Keratinocyte (primary cell): ENCODE results near the gene VN1R4.
"Not testable (repeated sequence)": the region's sequence is repeated elsewhere in the genome, so short reads cannot be mapped to it uniquely, and the experiment has no call there.

Experiments used
- EZH2 ChIP-seq: IDR thresholded peaks from one replicate; pipeline ENCODE4 v1.6.1; 2012; ENCODE audit warnings: inconsistent platforms, mild to moderate bottlenecking, low read length, moderate library complexity
- TF ChIP-seq, protein P1 (sequence below), 3 experiments: IDR thresholded peaks in 1 of 3; conservative IDR thresholded peaks in 1 of 3; optimal IDR thresholded peaks in 1 of 3; 2 replicates in 2 of 3; 3 replicates in 1 of 3; pipeline versions ENCODE3 to v1.5.1; 2011; ENCODE audit warnings: low read length in 3 of 3, mild to moderate bottlenecking in 3 of 3, moderate library complexity in 2 of 3, control low read depth in 1 of 3, inconsistent platforms in 1 of 3; ENCODE audit not compliant: insufficient read depth in 2 of 3; ENCODE audit errors: extremely low read depth in 1 of 3

DNA sequence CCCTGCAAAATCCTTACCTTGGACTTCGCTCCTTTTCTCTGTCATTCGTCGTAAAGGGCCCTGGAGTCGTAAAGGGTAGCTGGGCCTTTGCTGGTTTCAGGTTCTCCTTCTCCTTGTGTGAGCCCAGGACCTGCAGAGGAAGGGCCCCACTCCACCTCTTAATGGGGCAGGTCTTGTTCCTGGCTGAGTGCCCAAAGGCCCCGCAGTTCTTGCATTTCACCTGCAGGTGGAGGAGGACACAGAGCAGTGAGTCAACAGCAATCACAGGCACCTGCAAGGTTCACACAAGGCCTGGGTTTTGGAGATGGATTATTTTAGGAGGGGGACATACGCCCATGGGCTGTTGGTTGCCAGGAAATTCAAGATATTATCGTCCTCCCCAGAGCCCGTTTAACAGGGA is 33.8 kb upstream of the VN1R4 start:
- TF ChIP-seq, protein P1, sequence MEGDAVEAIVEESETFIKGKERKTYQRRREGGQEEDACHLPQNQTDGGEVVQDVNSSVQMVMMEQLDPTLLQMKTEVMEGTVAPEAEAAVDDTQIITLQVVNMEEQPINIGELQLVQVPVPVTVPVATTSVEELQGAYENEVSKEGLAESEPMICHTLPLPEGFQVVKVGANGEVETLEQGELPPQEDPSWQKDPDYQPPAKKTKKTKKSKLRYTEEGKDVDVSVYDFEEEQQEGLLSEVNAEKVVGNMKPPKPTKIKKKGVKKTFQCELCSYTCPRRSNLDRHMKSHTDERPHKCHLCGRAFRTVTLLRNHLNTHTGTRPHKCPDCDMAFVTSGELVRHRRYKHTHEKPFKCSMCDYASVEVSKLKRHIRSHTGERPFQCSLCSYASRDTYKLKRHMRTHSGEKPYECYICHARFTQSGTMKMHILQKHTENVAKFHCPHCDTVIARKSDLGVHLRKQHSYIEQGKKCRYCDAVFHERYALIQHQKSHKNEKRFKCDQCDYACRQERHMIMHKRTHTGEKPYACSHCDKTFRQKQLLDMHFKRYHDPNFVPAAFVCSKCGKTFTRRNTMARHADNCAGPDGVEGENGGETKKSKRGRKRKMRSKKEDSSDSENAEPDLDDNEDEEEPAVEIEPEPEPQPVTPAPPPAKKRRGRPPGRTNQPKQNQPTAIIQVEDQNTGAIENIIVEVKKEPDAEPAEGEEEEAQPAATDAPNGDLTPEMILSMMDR (optimal IDR thresholded peaks at IDR 0.05 in 1 of 3, IDR thresholded peaks at IDR 0.05 in 1 of 3, conservative IDR thresholded peaks at IDR 0.05 in 1 of 3; ENCODE audit: extremely low read depth in 1 of 3, insufficient read depth in 2 of 3, low read length in 3 of 3), result not testable (repeated sequence)
- TF ChIP-seq EZH2, result not testable (repeated sequence)
